ENCODE measurements around the gene LITAFD. TPM values are rescaled to one million over a fixed set of nuclear protein-coding genes. Genes with fewer than 3 reads are reported as not detected.

LITAFD gene
- total RNA-seq, 1 donor from 2014 or later, result not detected

GRCh38 chr16:8866884-8867215 lies 15.3 kb upstream of the LITAFD start:
- Histone ChIP-seq H4K20me1 (ENCODE audit: insufficient read depth, low read length) (peaks cover 58% of the 10 kb centered on the region), H3K79me2 (ENCODE audit: insufficient read depth, low read length) (peaks cover 60% of the 10 kb centered on the region), H3K27ac (ENCODE audit: low read depth, low read length) (no peak overlapping the region), H3K4me1 (ENCODE audit: insufficient read depth, low read length) (peaks cover 50% of the 10 kb centered on the region), H3K4me2 (ENCODE audit: low read length) (peak overlapping the region; percentile 98), H3K27me3 (ENCODE audit: insufficient read depth, low read length) (no peaks in the 10 kb centered on the region), H3K9me3 (ENCODE audit: insufficient read depth, low read depth, low read length) (no peaks in the 10 kb centered on the region), H3K9ac (ENCODE audit: low read length) (peak overlapping the region; percentile 85), H3K36me3 (ENCODE audit: insufficient read depth, low read length) (no peaks in the 10 kb centered on the region), H2AFZ (ENCODE audit: low read depth, low read length) (no peak overlapping the region), H3K4me3 (ENCODE audit: insufficient read depth, low read depth, low read length) (peak overlapping the region; percentile 75)
- DNase-seq (ENCODE audit: low read depth), result no peak
- H3K9me3 Mint-ChIP-seq (ENCODE audit: unreplicated experiment), result no peaks in the 10 kb centered on the region
- peak overlapping the region; percentile 91 for H3K27ac Mint-ChIP-seq (ENCODE audit: unreplicated experiment)
- peaks cover 36% of the 10 kb centered on the region for H3K4me1 Mint-ChIP-seq (ENCODE audit: low read depth, unreplicated experiment)
- peaks cover 3% of the 10 kb centered on the region for H3K36me3 Mint-ChIP-seq (ENCODE audit: low read depth, unreplicated experiment)
- no peaks in the 10 kb centered on the region for H3K27me3 Mint-ChIP-seq (ENCODE audit: low read depth, unreplicated experiment)
- FAIRE-seq, result no peak
- TF ChIP-seq, protein P1, sequence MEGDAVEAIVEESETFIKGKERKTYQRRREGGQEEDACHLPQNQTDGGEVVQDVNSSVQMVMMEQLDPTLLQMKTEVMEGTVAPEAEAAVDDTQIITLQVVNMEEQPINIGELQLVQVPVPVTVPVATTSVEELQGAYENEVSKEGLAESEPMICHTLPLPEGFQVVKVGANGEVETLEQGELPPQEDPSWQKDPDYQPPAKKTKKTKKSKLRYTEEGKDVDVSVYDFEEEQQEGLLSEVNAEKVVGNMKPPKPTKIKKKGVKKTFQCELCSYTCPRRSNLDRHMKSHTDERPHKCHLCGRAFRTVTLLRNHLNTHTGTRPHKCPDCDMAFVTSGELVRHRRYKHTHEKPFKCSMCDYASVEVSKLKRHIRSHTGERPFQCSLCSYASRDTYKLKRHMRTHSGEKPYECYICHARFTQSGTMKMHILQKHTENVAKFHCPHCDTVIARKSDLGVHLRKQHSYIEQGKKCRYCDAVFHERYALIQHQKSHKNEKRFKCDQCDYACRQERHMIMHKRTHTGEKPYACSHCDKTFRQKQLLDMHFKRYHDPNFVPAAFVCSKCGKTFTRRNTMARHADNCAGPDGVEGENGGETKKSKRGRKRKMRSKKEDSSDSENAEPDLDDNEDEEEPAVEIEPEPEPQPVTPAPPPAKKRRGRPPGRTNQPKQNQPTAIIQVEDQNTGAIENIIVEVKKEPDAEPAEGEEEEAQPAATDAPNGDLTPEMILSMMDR (IDR thresholded peaks at IDR 0.05; ENCODE audit: insufficient read depth, low read depth, low read length), result no peak
- no peak for TF ChIP-seq EZH2 (IDR thresholded peaks at IDR 0.05; ENCODE audit: insufficient read depth, low read length)
- peak overlapping the region; percentile 94 for H3K4me3 Mint-ChIP-seq (ENCODE audit: unreplicated experiment)

DNA sequence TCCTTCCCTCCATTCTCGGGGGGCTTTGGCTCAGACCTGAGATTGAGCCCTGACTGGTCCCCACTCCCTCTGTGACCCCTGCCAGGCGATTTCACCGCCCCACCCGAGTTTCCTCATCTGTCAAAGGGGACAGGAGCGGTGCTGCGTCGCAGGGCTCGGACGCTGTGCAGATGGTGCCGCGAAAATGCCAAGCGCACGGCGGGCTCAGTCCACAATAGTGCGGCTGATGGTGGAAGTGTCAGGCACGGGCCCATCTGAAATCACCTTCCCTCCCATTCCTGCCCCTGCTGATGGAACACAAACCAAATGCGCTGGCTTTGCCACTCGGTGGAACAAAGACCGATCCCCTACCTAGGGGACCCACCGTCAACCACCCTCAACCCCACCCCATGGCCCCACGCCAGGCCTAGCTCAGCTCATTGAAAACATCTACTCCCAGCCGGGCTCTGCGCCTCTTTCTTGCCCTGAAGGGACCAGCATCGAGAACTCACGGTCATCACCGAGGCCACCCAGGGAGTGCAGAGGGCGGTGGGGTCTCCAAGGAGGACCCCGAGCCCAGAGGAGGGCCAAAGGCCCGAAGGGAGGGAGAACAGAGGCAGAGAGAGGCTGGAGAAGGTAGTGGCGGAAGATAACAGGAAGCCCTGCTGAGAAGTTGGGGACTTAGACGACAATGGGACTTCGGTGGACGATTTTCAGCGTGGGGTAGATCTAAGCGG lies 14.8 kb upstream of the LITAFD start:
- DNase-seq (ENCODE audit: low read depth) (no peak), FAIRE-seq (no peak)
- H3K36me3 ChIP-seq (ENCODE audit: insufficient read depth, low read length), result no peaks in the 10 kb centered on the region
- H3K4me1 ChIP-seq (ENCODE audit: insufficient read depth, low read length), result peaks cover 50% of the 10 kb centered on the region
- peak overlapping the region; percentile 91 for H3K27ac Mint-ChIP-seq (ENCODE audit: unreplicated experiment)
- H3K27me3 Mint-ChIP-seq (ENCODE audit: low read depth, unreplicated experiment), result no peaks in the 10 kb centered on the region
- peak overlapping the region; percentile 53 for H2AFZ ChIP-seq (ENCODE audit: low read depth, low read length)
- peaks cover 3% of the 10 kb centered on the region for H3K36me3 Mint-ChIP-seq (ENCODE audit: low read depth, unreplicated experiment)
- H4K20me1 ChIP-seq (ENCODE audit: insufficient read depth, low read length), result peaks cover 53% of the 10 kb centered on the region
- H3K27me3 ChIP-seq (ENCODE audit: insufficient read depth, low read length), result no peaks in the 10 kb centered on the region
- peak overlapping the region; percentile 98 for H3K4me2 ChIP-seq (ENCODE audit: low read length)
- peaks cover 36% of the 10 kb centered on the region for H3K4me1 Mint-ChIP-seq (ENCODE audit: low read depth, unreplicated experiment)
- no peaks in the 10 kb centered on the region for H3K9me3 Mint-ChIP-seq (ENCODE audit: unreplicated experiment)
- H3K9ac ChIP-seq (ENCODE audit: low read length), result peak overlapping the region; percentile 85
- H3K4me3 ChIP-seq (ENCODE audit: insufficient read depth, low read depth, low read length), result peak overlapping the region; percentile 75
- H3K79me2 ChIP-seq (ENCODE audit: insufficient read depth, low read length), result peaks cover 55% of the 10 kb centered on the region
- peak overlapping the region; percentile 94 for H3K4me3 Mint-ChIP-seq (ENCODE audit: unreplicated experiment)
- H3K9me3 ChIP-seq (ENCODE audit: insufficient read depth, low read depth, low read length), result no peaks in the 10 kb centered on the region
- H3K27ac ChIP-seq (ENCODE audit: low read depth, low read length), result peak overlapping the region; percentile 51
- TF ChIP-seq EZH2 (IDR thresholded peaks at IDR 0.05; ENCODE audit: insufficient read depth, low read length), result no peak
- TF ChIP-seq, protein P1 (IDR thresholded peaks at IDR 0.05; ENCODE audit: insufficient read depth, low read depth, low read length), result no peak

- Mint-ChIP-seq H3K4me1 (ENCODE audit: low read depth, unreplicated experiment) (peaks cover 36% of the 10 kb centered on the region), H3K4me3 (ENCODE audit: unreplicated experiment) (peak overlapping the region; percentile 94), H3K9me3 (ENCODE audit: unreplicated experiment) (no peaks in the 10 kb centered on the region), H3K36me3 (ENCODE audit: low read depth, unreplicated experiment) (peaks cover 3% of the 10 kb centered on the region), H3K27ac (ENCODE audit: unreplicated experiment) (peak overlapping the region; percentile 91), H3K27me3 (ENCODE audit: low read depth, unreplicated experiment) (no peaks in the 10 kb centered on the region)
- Histone ChIP-seq H3K9ac (ENCODE audit: low read length) (peak overlapping the region; percentile 85), H3K4me1 (ENCODE audit: insufficient read depth, low read length) (peaks cover 50% of the 10 kb centered on the region), H3K27me3 (ENCODE audit: insufficient read depth, low read length) (no peaks in the 10 kb centered on the region), H3K9me3 (ENCODE audit: insufficient read depth, low read depth, low read length) (no peaks in the 10 kb centered on the region), H4K20me1 (ENCODE audit: insufficient read depth, low read length) (peaks cover 47% of the 10 kb centered on the region), H3K79me2 (ENCODE audit: insufficient read depth, low read length) (peaks cover 49% of the 10 kb centered on the region), H3K4me3 (ENCODE audit: insufficient read depth, low read depth, low read length) (peak overlapping the region; percentile 75), H2AFZ (ENCODE audit: low read depth, low read length) (peak overlapping the region; percentile 53), H3K4me2 (ENCODE audit: low read length) (peak overlapping the region; percentile 98), H3K27ac (ENCODE audit: low read depth, low read length) (peak overlapping the region; percentile 51), H3K36me3 (ENCODE audit: insufficient read depth, low read length) (no peaks in the 10 kb centered on the region)
- DNase-seq (ENCODE audit: low read depth) (no peak), FAIRE-seq (no peak)
- TF ChIP-seq, protein P1 (IDR thresholded peaks at IDR 0.05; ENCODE audit: insufficient read depth, low read depth, low read length), result no peak
- no peak for TF ChIP-seq EZH2 (IDR thresholded peaks at IDR 0.05; ENCODE audit: insufficient read depth, low read length)
Observed at GRCh38 chr16:8867932-8868415, 14.2 kb upstream of the LITAFD start.

Data from astrocyte (in vitro differentiated cells and primary cell).